GM19043 (cell line): ENCODE results near the gene ZWINT.

ENCODE experiments used
- ATAC-seq: cut with Tn5 transposase; IDR thresholded peaks from one replicate; pipeline ENCODE4 v1.9.1; 2021; ENCODE audit warnings: low read depth; ENCODE audit not compliant: unreplicated experiment

The ZWINT gene, protein sequence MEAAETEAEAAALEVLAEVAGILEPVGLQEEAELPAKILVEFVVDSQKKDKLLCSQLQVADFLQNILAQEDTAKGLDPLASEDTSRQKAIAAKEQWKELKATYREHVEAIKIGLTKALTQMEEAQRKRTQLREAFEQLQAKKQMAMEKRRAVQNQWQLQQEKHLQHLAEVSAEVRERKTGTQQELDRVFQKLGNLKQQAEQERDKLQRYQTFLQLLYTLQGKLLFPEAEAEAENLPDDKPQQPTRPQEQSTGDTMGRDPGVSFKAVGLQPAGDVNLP

DNA sequence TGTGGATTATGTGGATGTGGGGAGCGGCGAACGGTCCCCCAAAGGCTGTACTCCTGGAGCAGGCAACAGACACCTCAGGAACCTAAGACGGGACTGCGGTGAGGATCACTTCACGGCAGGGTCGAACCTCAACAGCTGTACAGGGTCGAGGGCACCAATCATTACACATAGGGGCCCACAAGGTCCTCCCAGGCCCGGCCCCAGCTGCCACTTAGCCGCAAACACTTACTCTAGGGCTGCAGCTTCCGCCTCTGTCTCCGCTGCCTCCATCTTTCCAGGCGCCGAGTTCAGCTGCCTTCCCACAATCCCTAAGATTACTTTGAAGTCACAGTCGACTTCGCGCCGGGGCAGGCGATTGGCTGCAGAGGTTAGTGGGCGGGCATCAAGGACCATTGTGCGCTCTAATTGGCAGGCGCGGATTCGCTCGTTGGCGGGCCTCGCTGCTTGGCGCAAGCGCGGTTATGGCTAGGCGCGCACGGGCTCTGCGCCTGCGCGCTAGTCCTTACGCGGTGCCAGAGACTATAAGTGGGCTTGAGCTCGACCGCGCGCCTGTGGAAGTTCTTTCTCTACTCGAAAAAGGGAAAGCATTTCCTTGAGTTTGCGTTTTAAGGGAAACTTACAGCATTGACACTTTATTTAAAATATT, at the start of gene ZWINT:
Gene ZWINT (minus strand): TSS at position 293 of the 646 bp plus-strand sequence. CDS start 23 bp downstream, at position 270.
- peak; percentile 98 for ATAC-seq

DNA sequence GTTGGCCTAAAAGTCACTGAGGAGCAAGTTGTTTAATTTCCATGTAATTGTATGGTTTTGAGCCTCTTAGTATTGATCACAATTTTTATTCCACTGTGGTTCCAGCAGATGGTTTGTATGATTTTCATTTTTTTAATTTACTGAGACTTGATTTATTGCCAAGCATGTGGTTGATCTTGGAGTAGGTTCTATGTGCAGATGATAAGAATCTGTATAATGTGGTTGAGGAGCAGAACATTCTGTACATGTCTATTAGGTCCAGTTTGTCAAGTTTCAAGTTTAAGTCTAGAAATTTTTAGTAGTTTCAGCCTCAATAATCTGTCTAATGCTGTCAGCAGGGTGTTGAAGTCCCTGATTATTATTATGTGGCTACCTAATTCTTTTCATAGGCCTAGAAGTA, 22.7 kb upstream of the ZWINT start:
- ATAC-seq: no peak

DNA sequence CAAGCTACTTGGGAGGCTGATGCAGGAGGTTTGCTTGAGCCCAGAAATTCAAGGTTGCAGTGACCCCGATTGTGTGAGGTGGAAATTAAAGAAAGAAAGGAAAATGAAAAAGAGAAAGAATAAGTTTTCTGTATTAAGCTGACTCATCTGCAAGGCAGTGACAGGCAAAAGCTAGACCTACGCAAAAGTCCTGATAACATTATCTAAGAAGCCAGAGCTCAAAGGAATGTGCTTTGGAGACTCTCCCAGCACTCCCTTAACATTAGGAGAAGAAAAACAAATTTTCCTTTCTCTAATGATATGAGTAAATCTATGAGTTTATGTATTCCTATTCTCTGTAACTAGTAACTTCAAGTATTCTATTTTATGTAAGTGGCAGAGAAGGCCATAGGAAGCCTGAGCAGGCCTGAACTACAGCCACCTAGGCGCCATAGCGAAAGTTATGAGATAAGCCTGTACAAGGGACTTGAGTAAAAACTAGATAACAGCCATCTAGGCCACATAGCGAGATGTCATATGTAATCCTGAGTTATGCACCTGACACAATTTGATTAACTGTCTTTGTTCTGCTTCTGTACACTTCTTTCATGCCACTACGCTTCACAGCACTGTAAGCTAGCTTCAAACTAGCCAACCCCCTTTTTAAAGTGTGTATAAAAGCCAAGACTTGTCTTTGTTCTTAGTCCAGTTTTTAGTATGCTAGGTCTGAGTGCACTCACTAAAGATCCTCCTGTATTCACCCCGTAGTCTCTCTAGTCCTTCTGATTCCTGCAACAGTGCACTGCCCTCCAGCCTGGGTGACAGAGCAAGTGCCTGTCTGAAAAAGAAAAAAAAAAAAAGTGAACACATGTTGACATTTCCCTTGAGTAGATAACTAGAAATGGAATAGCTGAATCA, 9.4 kb upstream of the ZWINT start:
- ATAC-seq: no peak

DNA sequence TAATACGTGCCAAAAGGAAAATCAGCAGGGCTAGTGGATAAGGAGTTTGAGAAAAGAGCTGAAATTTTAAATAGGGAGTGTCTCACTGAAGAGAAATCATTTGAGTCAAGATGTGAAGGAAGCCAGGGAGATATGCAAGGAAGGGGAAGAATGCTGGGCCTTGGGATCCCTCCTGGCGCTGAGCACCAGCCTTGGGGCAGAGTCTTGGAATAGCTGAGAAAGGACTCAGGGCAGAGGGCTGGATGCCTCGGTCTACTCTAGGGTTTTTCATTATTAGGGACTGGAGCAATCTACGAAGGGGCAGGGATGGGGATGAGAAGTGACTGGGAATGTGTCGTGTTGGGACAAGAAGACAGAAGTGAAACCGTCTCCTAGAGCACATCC, 484 bp downstream of the ZWINT start:
- ATAC-seq: no peak

DNA sequence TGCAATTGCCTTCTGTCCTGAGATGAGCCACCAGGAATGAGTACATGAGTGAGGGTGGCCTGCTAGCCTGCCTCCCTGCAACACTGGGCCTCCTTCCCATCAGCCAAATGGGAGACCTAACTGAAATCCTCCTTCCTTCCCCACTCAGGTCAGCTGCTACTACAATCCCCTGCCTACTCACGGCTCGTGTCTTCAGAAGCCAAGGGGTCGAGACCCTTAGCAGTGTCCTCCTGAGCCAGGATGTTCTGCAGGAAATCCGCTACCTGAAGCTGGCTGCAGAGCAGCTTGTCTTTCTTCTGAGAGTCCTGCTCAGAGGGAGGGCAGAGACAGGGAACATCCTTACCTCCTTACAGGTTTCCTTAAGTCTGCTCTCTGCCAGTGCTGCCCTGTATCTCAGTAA, 1.2 kb downstream of the ZWINT start:
- ATAC-seq: no peak

DNA sequence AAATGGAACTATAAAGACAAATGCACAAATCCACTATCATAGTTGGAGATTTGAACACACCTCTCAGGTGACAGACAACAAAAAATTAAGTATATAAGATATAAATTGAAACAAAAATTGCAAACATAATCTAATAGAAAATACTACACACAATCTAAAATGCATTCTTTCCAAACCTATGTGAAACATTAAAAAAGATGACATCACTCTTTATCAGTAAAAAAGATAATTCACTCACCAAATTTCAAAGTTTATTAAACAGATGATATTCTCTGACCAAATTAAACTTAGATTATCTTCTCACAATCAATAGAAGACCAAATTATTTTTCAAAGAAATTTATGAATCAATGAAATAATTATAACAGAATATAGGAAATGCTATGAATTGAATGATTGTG, 4.0 kb downstream of the ZWINT start:
- ATAC-seq: no peak

DNA sequence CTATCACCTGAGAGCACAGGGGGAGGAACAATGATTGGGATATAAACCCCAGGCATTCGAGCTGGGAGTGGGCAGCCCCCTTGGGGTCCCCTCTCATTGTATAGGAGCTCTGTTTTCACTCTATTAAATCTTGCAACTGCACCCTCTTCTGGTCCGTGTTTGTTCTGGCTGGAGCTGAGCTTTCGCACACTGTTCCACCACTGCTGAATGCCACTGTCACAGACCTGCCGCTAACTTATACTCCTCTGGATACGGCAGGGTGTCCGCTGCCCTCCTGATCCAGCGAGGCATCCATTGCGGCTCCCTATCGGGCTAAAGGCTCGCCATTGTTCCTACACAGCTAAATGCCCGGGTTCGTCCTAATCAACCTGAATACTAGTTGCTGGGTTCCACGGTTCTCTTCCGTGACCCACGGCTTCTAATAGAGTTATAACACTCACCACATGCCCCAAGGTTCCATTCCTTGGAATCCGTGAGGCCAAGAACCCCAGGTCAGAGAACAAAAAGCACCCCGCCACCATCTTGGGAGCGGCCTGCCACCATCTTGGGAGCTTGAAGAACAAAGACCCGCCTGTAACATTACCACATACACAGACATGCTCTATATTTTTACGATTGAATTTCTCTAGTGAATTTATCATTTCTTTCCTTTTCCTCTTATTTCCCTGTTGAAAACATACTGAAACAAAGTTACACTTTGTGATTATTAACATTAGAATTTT, 9.0 kb downstream of the ZWINT start:
- no peak for ATAC-seq

DNA sequence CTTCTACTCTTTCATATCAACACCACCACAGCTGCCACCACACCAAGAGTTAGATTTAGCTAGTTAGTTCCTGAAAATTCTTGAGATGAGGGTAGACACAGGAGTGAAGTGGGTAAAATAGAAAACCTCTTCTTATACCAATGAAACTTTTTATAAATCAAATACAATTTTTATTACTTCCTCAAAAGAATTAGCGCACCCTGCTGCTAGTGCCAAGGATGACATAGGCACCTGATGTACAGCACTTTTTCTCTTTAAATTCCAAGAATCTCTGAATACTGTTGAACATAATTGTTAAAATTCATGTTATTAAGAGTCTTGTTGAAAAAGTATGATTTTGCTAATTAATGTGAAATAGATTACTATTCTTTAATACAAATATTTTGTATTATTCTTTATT, 11.4 kb downstream of the ZWINT start:
- ATAC-seq: no peak

DNA sequence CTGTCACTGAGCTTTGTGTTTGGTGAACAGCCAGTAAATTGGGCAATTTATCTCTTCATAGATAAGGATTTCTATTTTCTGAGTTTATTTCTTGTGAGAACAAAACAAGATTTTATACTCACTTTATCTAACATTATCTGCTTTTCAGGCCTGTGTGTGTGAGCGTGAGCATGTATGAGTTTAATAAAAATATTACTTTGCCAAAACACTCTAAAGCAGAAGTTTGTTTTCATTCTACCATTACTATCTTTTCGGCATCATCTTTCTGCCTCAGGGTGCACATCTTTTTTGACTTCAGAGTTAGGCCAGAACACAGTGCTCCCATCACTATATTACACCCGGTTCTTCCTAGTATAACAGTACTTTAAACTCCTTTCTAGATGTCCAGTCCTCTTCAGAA, 13.0 kb downstream of the ZWINT start:
- no peak for ATAC-seq

DNA sequence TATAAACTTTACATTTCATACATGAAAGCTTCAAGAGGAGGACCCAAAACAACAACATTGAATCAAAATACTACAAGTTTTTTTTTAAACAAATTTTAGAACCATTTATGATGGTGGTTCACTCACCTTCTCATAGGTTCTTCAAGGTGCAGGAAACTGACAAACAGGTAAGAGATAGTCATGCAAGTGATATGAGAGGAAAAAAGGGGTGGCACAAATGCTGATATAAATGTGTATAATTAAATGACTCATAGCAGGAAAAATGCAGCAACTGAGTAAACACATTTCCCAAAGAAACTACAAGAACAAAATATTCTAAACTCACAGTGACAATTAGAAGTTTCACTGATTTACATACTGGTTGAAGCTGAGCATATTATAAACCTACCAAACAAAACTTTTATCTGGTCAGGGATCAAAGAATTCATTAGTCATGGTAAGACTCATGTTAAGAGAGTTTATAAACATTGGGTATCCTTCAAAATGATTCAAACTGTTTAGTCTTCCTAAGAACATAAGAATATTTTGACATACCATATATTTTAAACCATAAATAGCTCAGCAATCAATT, 14.1 kb downstream of the ZWINT start:
- no peak for ATAC-seq

DNA sequence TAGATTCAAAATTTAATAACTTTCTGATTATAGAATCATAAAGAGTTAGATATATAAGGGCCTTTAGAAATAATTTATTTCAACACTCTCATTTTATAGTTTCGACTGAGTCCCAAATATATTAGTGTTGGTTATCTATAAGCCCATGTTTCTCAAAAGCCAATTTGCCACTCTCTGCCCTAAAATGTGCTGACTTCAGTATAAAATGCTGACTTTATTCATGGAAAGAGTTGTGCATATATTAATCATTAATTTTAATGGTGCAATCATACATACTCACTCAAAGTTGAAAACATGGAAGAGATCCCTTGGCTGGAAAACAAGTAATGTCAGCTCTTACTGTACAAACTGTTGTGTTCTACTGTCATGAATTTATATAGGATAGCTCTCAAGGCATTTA, 19.4 kb downstream of the ZWINT start:
- ATAC-seq: no peak

DNA sequence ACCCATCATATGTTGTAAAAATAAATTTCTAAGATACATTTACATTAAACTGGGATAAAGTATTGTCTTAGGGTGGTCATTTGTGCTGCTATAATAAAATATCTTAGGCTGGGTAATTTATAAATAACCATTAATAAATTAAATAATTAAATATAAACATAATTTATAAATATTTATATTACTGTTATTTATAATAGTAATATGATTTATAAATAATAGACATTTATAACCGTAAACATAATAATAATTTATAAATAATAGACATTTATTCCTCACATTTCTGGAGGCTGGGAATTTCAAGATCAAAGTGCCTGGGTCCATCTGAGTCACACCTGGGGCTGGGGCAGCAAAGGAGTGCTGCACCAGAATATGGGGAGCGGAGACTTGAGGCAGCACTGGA, 31.1 kb downstream of the ZWINT start:
- ATAC-seq: no peak

DNA sequence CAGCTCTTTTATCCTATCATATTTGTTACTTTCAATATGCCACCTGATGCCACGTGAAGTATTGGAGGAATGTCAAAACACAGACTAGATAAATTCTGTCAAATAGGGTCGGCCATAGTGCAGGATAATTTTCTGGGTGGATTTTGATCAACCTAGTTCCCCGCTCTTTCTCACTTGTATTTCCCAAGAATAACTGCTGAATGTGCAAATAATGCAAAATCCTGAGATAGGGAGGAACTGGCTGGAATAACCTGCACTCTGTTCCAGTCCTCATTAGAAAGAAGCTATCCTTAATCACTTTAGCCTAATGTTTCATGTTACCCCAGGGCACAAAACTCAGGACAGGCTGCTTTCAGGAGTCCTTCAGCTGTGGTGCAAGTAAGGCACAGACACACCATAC, 33.9 kb downstream of the ZWINT start:
- ATAC-seq: no peak

DNA sequence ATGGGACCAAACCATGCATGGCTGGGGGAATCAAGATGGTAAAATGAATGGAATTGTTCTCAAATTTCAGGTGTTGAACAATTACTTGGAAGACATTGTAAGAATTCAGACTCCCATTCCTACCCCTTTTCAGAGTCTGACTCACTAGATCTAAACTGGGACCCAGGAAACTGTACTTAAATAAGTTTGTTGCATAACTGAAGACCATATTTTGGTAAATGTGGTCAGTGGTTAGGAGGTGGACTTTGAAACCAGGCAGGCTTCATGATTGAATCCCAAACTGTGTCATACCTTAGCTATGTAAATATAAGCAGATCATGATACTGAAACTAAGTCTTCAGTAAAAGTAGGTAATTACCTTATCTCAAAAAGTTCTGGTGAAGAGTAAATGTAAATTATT, 41.7 kb downstream of the ZWINT start:
- peak; percentile 73 for ATAC-seq

DNA sequence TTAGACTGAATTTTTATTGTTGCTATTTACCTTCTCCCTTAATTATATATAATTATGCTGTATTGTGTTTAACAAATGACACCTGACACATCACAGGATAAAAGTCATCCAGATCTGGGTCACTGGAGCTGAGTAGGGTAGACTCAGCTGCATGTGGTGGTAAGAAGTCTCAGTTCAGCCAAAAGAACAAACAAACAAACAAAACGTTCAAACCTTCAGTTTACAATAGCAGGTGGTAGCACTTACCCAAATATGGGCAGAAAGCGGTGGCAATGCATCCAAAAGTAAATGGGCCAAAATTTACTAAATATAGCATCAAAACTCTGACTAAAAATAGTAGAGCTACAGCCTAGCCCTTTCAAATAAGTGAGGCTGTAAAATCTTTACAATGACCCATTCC, 42.2 kb downstream of the ZWINT start:
- peak; percentile 3 for ATAC-seq

DNA sequence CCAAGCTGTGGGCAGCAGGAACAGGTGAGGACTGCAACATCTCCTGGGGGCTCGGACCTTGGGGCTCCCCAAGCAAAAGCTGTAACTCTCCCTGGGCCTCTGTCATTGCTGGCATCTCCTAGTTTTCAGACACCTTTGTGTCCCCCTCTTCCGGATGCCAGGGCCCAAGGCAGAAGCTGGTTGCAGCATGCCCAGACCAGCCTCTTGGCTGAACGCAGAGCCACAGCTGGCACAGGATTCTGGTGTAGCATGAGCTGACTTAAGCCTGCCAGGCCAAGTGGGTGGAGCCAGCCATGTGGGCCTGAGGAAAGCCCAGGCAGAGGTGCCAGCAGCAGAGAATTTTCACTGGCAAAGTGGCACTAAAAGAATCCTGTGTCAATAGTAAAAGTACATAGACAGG, 43.5 kb downstream of the ZWINT start:
- ATAC-seq: no peak

DNA sequence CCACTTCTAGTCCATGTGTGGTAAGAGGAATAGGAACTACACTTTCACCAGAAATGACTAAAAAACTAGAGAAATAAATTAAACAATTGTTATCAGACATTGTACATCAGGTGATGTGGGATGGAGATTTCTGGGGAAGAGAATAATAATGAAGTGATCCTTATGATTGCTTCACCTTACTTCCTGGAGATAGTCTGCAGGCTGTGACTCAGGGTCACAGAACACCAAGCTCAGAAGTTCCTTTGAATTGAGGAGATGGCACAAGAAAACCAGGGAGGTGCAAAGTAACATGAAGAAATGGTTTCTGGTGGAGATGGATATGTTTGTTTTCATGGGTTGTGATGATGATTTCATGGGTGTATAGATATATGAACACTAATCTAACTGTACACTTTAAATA, 44.5 kb downstream of the ZWINT start:
- no peak for ATAC-seq
